Mesenteric fat pad (tissue), 1 donor: ENCODE data around the gene ANKRD18B. TPM values are rescaled to one million over a fixed set of nuclear protein-coding genes. Genes with fewer than 3 reads are reported as not detected.
"Not testable (repeated sequence)": the region's sequence is repeated elsewhere in the genome, so short reads cannot be mapped to it uniquely, and the experiment has no call there.

Experiments
- DNase-seq: peaks from one replicate; pipeline ENCODE4 v3.0.0-alpha.2; 2020; ENCODE audit warnings: low spot score
- total RNA-seq: library from RNA; stranded (reverse); fragmentation: NEBNext Ultra II Directional; extraction: Animal tissue kit (Norgen Biotek cat#: 25700); gene quantifications from one replicate; pipeline ENCODE4 v1.2.1, GENCODE V29; 2021
- donor health status: DM: yes; HTN: yes; CAD: no.

The ANKRD18B gene
- total RNA-seq, 1 donor from 2014 or later: not detected

GRCh38 chr9:33528069-33528468 is 4.0 kb downstream of the ANKRD18B start:
- DNase-seq: not testable (repeated sequence)

- DNase-seq: not testable (repeated sequence)
These were observed 9.9 kb downstream of the ANKRD18B start for GRCh38 chr9:33533958-33534357.

- DNase-seq: no peak
These were observed 11.5 kb downstream of the ANKRD18B start for GRCh38 chr9:33535541-33535940.

GRCh38 chr9:33543463-33543862 is 19.4 kb downstream of the ANKRD18B start:
- DNase-seq: not testable (repeated sequence)

- DNase-seq: not testable (repeated sequence)
These were observed 21.7 kb downstream of the ANKRD18B start for GRCh38 chr9:33545715-33546114.

- not testable (repeated sequence) for DNase-seq
These were observed 24.8 kb downstream of the ANKRD18B start for GRCh38 chr9:33548816-33549215.

- not testable (repeated sequence) for DNase-seq
These were observed 25.4 kb downstream of the ANKRD18B start for GRCh38 chr9:33549418-33549817.

GRCh38 chr9:33551183-33551582 is 27.1 kb downstream of the ANKRD18B start:
- DNase-seq: not testable (repeated sequence)

- not testable (repeated sequence) for DNase-seq
These were observed 28.3 kb downstream of the ANKRD18B start for GRCh38 chr9:33552315-33552725.

- not testable (repeated sequence) for DNase-seq
These were observed 36.2 kb downstream of the ANKRD18B start for GRCh38 chr9:33560217-33560616.

- DNase-seq: not testable (repeated sequence)
These were observed 38.1 kb downstream of the ANKRD18B start for GRCh38 chr9:33562196-33562595.

GRCh38 chr9:33567776-33568175 is 43.7 kb downstream of the ANKRD18B start:
- DNase-seq: not testable (repeated sequence)

GRCh38 chr9:33577786-33578185 is 53.7 kb downstream of the ANKRD18B start:
- DNase-seq: not testable (repeated sequence)

GRCh38 chr9:33579996-33580395 is 55.9 kb downstream of the ANKRD18B start:
- not testable (repeated sequence) for DNase-seq

GRCh38 chr9:33582686-33583085 is 58.6 kb downstream of the ANKRD18B start:
- not testable (repeated sequence) for DNase-seq

- not testable (repeated sequence) for DNase-seq
These were observed 62.1 kb downstream of the ANKRD18B start for GRCh38 chr9:33586128-33586527.

- not testable (repeated sequence) for DNase-seq
These were observed 63.7 kb downstream of the ANKRD18B start for GRCh38 chr9:33587799-33588198.

- DNase-seq: not testable (repeated sequence)
These were observed 64.8 kb downstream of the ANKRD18B start for GRCh38 chr9:33588876-33589275.

GRCh38 chr9:33590857-33591256 is 66.8 kb downstream of the ANKRD18B start:
- not testable (repeated sequence) for DNase-seq

GRCh38 chr9:33596974-33597373 is 72.9 kb downstream of the ANKRD18B start:
- DNase-seq: not testable (repeated sequence)

GRCh38 chr9:33597386-33597785 is 73.3 kb downstream of the ANKRD18B start:
- DNase-seq: not testable (repeated sequence)

- not testable (repeated sequence) for DNase-seq
These were observed 74.8 kb downstream of the ANKRD18B start for GRCh38 chr9:33598796-33599379.

GRCh38 chr9:33600911-33601310 is 76.9 kb downstream of the ANKRD18B start:
- not testable (repeated sequence) for DNase-seq
